Stimulated activated CD8-positive, alpha-beta memory T cell treated with anti-CD3 and anti-CD28 coated beads, Interleukin-15, amount 100 ng/mL, for 1 hour (primary cell): Measurements from ENCODE around the gene COMMD10.
"Not testable (repeated sequence)": the region's sequence is repeated elsewhere in the genome, so short reads cannot be mapped to it uniquely, and the experiment has no call there.

Source experiments
- DNase-seq: peaks from one replicate; pipeline ENCODE4 v3.0.0-alpha.2; 2020; ENCODE audit warnings: low read depth

The COMMD10 gene

DNA sequence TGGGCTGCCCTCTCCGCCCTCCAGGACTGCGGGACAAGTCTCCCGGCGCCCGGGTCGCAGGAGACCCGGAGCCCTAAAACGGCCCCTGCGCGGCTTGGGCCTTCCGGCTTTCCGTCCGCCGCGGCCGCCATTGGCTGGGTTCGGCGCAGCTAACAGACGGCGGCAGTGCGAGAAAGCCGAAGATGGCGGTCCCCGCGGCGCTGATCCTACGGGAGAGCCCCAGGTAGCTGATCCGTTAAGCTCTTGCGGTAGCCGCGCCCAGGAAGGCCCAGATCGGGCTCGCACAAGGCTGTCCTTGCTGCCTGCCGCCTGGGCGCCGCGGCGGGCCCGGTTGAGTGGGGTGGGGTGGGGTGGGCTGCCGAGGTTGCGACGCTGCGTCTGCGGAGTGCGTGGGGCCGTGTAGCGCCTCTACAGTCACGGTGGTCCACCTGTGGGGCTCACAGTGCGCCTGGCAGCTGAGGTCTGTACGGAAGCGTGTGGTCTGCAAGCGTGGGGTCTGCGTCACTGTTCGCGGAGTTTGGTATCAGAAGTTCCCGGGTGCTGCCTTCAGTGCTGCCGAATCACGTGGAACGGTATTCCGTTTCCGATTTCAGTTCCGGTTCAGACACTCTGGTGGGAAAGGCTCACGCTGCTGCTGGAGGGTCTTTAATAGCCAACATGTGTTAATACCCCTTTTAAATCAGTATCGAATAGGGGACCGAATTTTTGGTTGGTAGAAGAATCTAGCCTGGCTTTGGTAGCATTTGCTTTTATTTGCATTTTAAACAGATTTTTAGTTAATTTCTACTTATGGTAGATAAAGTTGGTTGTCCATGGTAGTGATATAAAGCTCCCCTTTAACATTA lies at the start of gene COMMD10:
TSS of gene COMMD10 (plus strand) at position 155 of the 845 bp plus-strand sequence.
- peak; percentile 63 for DNase-seq

DNA sequence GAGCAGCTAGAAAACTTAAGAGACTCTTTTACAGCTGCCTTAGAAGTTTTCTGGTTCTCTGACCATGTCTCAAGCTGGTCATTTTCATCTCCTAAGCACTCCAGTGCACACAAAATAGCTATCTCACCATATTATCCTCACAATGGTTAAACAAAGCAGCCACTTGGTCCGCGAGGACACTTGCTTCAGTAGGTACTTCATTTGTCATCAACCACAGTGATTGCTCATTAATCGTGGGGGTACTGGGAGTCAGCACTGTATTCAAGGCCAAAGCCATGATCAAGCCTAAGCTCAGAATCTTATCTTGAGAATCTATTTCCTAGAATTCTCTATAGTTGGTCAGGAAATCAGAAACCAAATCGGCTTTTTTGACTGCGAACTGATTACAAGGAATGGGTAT lies 49.7 kb upstream of the COMMD10 start:
- no peak for DNase-seq

DNA sequence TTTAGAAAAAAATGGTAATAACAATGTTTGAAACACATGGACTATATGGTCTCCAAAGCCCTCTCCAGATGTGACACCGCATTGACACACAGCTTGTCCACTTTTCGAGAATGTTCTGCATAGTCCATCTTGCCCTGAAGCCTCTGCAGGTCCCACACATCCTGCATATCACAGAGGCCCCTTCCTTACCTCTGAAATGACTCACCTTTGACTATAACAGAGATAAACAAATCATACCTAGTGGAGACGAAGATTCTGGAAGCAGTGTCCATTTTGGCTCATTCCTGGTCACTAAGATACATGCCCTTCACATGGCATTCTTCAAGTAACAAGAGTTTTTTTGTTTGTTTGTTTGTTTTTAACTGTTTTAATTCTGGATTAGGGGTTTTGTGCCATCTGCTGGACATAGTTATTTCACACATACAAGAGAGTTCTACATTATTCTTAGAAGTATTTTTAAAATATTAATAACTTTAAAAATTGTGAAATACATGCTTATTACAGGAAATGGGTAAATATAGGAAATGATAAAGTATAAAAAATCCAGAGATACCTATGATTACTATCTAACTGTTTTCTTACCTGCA lies 47.5 kb upstream of the COMMD10 start:
- DNase-seq: no peak

DNA sequence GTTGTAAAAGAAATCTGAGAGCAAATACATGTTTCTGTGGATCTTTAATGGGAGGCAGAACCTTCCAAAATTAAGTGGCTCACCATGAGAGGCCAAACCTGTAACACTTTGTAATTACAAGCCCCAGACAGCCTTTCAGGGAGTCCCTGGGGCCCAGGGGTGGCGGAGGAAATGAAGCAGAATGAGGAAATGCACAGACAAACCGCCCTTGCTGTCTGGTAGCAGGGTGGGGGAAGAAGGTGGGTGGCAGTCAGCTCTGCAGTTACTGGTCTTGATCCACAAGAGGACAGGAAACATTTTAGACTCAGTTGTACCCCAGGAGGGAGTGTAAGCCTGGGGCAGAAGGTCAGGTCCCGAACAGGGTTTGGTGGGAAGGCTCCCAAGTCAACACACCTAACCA lies 46.0 kb upstream of the COMMD10 start:
- DNase-seq: no peak

DNA sequence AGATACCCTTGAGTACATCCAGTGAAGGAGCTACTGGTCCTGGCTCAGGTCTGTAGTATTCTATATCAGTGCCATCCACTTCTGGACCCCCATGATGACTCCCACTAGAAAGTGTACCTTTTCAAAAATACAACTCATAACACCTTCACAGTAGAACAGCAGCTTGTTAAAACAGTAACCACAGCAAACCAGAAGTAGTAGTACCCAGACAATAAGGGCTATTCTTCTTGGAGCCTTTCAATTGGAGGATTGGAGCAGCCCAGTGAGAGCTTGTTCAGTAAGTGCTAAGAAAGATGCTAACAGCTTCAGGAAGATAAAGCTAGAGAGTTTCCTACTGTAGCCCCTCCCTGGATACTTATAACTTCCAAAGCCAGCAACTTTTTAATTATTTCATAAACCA lies 42.5 kb upstream of the COMMD10 start:
- DNase-seq: no peak

DNA sequence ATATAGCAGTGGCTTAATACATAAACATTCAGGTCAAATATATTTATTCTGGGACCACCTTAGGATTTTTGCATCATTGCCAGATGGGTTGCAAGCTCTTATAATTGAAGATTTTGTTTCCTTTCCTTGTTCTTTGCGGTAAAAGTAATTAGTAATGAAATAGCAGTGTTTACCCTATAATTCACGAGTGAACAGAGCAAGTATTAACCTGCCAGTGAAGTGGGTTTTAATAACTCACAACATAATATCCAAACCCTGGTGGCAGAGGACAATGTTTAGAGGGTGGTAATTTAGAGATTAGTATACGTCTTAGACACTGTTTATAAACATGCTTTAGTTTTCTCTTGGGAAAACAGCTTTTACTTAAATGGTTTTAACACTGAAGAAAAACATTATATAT lies 40.8 kb upstream of the COMMD10 start:
- no peak for DNase-seq

DNA sequence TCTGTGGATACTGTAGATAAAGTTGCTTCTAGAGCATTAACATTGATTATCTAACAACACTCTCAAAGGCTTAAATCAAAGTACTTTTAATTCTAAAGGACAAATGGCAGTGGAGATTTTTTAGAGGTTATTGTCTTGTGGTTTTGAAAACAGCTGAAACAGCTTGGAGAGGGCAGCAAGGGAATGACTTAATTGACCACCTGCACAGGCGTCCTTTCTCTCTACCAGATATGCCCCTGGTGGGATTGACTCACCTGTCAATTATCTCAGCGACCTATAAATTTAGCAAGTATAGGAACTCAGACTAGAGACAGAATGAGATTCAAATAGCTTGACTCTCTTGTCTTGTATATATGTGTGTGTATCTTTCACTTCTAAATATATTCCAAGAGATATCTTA lies 39.0 kb upstream of the COMMD10 start:
- DNase-seq: no peak

DNA sequence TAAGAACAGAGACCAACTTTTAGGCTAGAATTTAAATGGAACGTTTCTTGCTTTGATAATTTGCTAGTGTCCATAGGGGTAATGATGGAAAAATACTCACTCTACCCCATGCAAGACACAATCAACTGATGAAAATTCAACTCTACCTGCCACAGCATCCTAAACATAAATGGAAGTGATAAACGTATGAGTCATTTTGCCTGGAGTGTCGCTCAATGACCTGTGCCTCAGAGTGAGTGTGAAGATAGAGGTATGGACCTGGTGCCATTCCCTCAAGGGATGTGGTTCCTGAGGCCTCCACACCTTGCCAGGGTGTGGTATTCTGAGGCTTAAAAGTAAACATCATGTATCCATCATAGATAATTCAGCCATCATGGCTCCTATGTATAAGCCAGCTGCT lies 38.6 kb upstream of the COMMD10 start:
- no peak for DNase-seq

DNA sequence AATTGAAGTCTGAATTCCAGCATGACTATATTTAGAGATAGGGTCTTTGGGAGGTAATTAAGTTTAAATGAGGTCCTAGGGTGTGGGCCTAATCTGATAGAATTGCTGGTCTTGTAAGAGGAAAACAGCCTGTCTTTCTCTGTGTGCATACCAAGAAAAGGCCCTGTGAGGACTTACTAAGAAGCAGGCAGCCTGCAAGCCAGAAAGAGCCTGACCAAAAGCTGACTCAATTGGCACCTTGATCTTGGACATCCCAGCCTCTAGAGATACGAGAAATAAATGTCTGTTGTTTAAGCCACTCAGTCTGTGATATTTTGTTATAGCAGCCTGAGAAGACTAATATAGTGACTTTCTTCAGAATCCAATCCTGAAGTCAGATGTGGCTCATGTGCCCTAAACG lies 38.0 kb upstream of the COMMD10 start:
- DNase-seq: no peak

DNA sequence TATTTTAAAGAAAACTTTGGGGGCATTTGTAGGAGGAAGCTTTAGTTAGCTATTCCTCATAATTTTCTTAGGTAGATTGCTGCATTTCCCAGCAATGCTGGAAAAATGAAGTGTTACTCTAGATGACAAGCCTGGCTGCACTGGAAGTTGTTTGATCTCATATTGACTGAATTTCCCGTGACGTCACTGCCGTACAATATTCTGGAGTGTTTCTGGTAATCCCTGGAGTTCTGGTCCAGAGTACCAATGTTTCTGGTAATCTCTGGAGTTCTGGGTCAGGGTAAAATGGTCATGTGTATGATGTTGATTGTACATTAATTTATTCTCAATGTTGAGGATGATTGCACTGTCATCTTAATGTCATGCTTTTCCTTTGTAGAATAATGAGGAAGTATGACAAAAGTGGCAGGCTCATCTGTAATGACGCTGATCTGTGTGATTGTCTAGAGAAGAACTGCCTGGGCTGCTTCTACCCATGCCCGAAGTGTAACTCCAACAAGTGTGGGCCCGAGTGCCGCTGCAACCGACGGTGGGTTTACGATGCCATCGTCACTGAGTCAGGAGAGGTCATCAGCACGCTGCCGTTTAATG lies 26.4 kb upstream of the COMMD10 start:
- no peak for DNase-seq

DNA sequence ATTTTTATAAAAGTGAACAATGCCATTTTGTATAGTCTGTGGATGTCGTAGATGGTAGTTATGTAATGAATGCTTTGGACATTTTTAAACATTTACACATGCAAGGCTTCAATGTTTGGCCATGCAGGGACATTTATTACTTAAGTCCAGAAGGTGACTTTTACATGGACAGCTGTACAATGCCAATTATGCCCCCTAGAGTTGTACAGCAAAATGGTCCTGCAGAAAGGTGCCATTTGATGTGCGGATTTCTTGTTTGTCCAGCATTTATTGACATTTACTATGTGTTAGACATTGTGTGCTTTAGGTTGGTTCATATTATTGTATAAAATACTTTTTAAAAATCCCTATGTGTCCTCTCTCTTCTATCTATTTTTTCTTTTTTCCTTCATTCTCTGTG lies 22.5 kb upstream of the COMMD10 start:
- DNase-seq: no peak

DNA sequence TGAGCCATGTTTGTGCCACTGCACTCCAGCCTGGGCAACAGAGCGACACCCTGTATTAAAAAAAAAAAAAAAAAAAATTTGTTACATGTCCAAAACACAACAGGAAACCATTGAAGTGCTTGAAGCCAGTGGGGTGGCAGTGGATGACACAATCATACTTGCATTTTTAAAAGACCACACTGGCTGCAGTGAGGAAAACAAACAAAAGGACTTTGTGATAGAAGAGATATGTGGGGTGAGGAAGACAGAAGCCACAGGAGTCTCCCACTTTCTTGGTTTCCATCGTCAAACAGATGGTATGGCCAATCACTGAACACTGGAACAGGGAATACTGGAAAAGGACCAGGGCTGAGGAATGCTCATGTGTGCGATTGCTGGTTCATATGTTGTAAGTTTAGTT lies 20.9 kb upstream of the COMMD10 start:
- no peak for DNase-seq

DNA sequence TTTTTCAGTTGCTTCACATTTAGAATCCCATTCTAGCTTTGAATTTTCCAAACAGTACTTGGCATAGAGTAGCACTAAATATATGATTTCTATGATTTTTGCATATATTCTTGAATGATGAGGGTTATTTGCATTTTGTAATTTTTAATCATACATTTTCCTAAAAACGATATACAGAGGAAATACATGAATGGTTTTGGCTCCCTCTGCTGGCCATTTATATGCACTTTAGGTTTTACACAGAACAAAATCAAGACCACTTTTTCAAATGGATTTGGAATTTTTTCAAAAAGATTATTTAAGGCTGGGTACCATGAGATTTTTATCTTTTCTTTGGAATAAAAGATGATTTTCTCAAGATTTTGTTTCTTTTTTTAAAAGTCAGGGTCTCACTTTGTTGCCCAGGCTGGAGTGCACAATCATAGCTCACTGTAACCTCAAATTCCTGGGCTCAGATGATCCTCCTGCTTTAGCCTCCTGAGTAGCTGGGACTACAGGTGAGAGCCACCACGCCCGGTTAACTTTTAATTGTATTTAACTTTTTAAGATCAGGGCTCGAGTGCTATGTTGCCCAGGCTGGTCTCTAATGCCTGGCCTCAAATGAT lies 16.7 kb upstream of the COMMD10 start:
- peak; percentile 10 for DNase-seq

DNA sequence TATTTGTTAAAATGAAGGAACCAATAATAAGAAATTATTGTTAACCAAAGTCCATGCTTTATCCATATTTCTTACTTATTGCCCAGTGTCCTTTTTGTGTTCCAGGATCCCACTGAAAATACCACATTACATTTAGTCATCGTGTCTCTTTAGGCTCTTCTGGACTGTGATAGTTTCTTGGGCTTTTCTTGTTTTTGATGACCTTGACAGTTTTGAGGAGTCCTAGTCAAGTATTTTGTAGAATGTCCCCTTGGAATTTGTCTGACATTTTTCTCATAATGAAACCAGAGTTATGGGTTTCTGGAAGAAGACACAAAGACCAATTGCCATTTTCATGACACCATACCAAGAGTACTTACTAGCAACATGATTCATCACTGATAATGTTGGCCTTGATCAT lies 13.6 kb upstream of the COMMD10 start:
- DNase-seq: no peak

DNA sequence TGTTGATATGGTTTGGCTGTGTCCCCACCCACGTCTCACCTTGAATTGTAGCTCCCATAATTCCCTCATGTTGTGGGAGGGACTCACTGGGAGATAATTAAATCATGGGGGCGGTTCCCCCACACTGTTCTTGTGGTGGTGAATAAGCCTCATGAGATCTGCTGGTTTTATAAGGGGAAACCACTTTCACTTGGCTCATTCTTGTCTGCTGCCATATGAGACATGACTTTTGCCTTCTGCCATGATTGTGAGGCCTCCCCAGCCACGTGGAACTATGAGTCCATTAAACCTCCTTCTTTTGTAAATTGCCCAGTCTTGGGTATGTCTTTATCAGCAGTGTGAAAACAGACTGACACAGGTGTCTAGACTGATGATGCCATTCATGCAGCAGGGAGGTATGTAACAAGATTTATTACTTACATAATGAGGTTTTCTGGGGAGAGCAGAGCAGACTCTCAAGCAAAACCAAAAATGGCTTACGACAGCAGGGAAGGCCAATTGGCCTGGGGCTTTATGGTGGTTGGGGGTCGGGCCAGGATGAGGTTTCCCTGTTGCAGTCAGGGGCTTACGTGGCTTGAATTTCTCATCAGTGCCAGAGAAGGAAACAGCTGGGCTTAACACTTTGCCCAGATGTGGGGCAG lies 9.5 kb upstream of the COMMD10 start:
- DNase-seq: no peak

DNA sequence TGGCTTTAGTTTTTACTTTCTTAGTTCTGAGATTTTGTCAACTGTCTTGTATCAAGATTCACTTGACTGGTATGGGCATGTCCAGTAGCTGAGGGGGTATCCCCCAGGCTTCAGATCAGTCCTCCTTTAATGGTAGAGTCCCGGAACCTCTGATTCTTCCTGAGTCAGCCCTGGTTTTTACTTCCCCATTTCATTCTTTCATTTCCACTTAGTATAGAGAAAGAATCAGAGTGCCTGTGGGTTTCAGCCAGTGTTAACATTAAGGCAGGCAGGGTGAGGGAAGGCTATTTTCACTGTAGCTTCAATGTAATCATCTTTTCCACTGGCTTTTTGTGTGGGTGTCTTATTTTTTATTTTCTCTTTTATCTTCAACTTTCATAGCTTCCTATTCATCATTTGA lies 8.3 kb upstream of the COMMD10 start:
- no peak for DNase-seq

DNA sequence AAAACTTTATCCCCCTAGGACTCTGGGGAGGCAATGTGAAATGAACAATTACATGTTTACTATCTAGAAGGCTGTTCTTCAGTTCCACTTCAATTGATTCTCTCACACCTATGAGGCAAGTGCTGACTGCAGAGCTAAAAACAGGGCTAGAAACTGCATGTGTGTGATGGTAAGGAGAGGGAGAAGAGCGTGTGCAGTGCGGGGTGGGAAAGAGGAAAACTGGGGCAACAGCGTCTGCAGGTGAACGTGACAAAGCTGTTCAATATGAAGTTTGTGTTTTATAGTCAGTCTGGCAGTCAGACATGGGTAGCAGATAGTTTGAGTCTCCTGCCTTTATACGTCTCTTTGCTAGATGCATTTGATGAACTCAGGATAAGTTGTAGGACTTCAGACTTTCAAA lies 6.6 kb upstream of the COMMD10 start:
- DNase-seq: no peak

DNA sequence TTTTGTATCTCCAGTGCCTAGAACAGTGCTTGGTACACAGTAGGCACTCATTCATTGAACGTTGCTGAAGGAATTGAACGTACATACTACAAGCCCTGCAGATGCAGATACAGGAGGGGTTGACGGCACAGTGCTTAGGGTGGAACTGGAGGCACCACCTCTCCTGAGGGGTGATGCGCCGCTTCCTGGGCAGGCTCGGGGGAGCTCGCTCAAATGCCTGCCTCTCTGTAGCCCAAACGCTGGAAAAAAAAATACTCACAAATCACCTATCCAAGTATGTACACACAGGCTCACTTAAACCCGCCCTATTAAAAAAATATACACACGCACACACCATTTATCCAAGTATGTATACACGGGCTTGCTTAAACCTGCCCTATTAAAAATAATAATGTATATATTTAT lies 536 bp upstream of the COMMD10 start:
- DNase-seq: no peak

DNA sequence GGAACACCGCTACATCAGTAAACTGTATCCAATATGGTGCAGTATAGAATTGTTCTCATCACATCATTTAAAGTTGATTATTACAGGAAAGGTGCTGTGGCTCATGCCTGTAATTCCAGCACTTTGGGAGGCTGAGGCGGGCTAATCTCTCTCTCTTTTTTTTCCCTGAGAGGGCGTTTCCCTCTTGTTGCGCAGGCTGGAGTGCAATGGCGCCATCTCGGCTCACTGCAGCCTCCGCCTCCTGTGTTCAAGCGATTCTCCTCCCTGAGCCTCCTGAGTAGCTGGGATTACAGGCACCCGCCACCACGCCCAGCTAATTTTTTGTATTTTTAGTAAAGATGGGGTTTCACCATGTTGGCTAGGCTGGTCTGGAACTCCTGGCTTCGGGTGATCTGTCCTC lies 1.5 kb downstream of the COMMD10 start:
- not testable (repeated sequence) for DNase-seq

DNA sequence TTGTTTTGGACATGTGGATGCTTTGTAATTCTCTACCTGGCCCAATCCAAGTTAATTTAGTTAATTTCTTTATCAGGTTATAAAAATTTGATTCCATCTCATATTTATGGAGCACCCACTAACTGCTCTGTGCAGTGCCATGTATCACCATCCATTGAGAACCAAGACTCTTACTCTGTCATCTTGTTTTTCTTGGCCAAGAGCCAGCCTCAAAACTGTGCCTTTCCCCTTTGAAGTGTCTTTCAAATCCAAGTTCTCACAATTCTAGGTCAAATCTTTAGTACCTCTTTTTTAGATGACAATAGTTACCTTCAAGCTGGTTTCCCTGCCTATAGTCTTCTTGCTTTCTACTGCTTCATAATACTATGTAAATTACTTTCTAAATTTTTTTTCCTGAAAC lies 3.2 kb downstream of the COMMD10 start:
- DNase-seq: no peak

DNA sequence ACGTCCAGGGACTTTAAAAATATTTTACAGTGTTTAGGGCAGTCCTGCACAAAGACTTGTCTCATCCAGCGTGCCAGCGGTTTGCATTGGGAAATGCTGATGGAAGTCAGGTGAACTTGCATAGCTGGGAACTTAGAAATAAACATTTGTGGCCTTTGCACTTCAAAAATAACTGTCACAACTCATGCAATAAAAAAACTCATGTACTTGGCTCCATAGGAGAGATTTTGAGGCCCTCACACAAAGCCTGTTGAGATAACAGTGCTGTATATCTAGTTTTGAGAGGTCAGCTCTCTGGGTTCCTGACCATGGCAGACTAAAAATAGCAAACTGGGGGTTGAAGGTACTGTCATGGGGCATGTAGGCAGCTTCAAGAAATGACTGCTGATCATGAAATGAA lies 5.5 kb downstream of the COMMD10 start:
- DNase-seq: no peak

DNA sequence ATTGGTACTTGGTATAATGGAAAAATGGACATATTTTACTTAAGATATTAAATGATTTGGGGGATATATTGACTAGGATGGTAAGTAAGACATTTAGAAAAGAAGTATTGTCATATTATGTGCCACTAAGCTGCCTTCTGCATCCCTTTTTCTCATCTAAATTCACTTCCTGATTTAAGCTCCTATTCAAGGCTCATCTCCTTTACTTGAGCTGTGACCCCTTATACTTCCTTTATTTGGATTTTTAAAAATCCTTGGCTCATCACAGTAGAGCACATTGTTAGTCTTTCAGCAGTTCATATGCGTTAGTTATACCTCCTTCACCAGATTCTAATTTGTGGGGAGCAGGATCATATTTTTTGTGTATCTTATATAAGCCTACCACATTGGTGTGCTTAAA lies 6.6 kb downstream of the COMMD10 start:
- DNase-seq: no peak

DNA sequence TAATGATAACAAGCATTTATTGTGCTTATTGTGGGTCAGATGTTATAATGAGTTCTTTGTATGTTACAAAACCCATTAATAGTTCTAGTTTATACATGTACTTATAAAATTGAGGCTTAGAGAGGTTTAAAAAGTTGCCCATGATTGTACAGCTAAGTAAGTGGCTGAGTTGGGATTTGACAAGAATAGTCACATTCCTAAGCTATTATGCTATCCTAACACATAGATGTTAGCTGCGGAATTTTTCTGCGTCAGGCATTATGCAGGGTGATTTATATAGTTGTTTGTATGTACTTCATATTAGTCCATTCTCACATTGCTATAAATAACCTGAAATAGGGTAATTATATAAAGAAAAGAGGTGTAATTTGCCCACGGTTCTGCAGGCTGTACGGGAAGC lies 12.5 kb downstream of the COMMD10 start:
- no peak for DNase-seq
